ENCODE measurements around the gene PRDX1.
"Not testable (repeated sequence)": the region's sequence is repeated elsewhere in the genome, so short reads cannot be mapped to it uniquely, and the experiment has no call there.

- not testable (repeated sequence) for TF ChIP-seq POLR2AphosphoS5, CTCF (IDR thresholded peaks at IDR 0.05)
Measured at GRCh38 chr1:45523975-45524374, 2.3 kb upstream of the PRDX1 start.
